ENCODE measurements around the gene FCN1. TPM values are rescaled to one million over a fixed set of nuclear protein-coding genes. Genes with fewer than 3 reads are reported as not detected.
A peak's percentile ranks its signal among the peaks of the same experiment; 100 is the strongest.

Gene FCN1
- total and polyA plus RNA-seq, 2 of the 8 experiments (the other 6 are each of a cell fraction or from before 2014, with no cell fraction given) = not detected

DNA sequence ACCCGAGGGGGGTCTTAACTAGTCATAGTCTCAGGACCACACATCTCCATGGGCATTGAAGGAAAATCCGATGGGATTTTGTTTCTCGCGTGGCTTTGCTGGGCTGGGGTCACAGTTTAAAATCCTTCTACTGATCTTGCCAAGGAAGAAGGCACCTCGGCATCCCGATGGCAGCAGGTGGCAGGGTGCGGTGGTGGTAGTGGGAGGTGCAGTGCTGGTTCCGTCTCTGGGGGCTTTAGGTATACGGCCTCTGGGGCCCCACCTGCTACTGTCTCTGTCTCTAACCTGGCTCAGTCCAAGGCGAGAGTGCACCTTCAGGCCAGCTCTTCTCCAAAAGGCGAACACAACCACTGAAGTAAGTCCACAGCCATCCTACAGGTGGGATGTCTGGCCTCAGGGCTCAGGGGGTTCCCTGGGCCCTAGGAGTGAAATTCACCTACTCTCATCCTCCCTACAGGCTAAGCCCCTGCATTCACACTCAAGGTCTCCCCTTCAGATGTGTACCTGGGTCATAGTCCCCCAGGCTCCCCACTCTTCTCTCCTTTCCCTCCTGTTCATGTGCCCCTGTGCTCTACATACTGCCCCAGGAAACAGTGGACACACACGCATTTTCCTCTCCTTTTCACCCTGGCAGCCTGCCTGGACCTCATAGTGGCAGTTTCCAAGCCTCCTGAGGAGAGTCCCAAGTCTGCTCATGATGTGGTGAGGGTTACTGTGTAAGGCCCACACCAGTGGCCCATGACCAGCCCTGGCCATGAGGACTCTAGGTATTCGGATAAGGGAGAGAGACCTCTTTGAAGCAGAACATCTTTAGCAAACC is 37.8 kb downstream of the FCN1 start:
- Histone ChIP-seq H2BK12ac (ENCODE audit: low read depth, low read length) (no peak overlapping the region), H2AK5ac (ENCODE audit: low read depth, low read length) (no peak overlapping the region), H3K79me2 (ENCODE audit: control insufficient read depth in 1 of 2, insufficient read depth in 2 of 2, low read length in 2 of 2) (no peaks in the 10 kb centered on the region), H3K9ac (replicated peaks in 1 of 4; ENCODE audit: extremely low read depth in 1 of 4, low read depth in 3 of 4, low read length in 3 of 4) (no peak overlapping the region), H2BK20ac (ENCODE audit: low read length) (no peak overlapping the region), H3K4me2 (ENCODE audit: insufficient read depth in 1 of 2, low read depth in 2 of 2, low read length in 2 of 2) (no peak overlapping the region), H2BK5ac (ENCODE audit: low read depth, low read length) (no peak overlapping the region), H3K9me3 (ENCODE audit: insufficient read depth in 2 of 2, low read depth in 1 of 2, low read length in 1 of 2) (no peaks in the 10 kb centered on the region), H3K18ac (ENCODE audit: extremely low read depth, low read length) (no peak overlapping the region), H4K91ac (replicated peaks; ENCODE audit: insufficient read length, low read length) (no peak overlapping the region), H2BK120ac (replicated peaks; ENCODE audit: low read depth, low read length) (no peak overlapping the region), H3K56ac (replicated peaks; ENCODE audit: insufficient read length, low read depth, low read length) (no peak overlapping the region), H3K36me3 (ENCODE audit: control insufficient read depth in 2 of 4, insufficient read depth in 4 of 4, low read length in 3 of 4) (no peaks in the 10 kb centered on the region), H3K4ac (replicated peaks; ENCODE audit: insufficient read length, low read depth, low read length) (no peak overlapping the region), H3K27ac (ENCODE audit: low read depth, low read length) (no peak overlapping the region), H4K5ac (ENCODE audit: insufficient read length, low read depth, low read length) (no peak overlapping the region), H3K27me3 (replicated peaks in 1 of 4; ENCODE audit: control insufficient read depth in 3 of 4, extremely low read depth in 1 of 4, insufficient read depth in 3 of 4, low read length in 3 of 4) (no peaks in the 10 kb centered on the region), H2BK15ac (ENCODE audit: low read length) (no peak overlapping the region), H4K20me1 (replicated peaks in 1 of 2; ENCODE audit: control insufficient read depth in 1 of 2, insufficient read depth in 2 of 2, low read length in 2 of 2) (no peaks in the 10 kb centered on the region), H3K4me3 (ENCODE audit: extremely low read depth in 1 of 4, insufficient read depth in 2 of 4, low read depth in 3 of 4, low read length in 4 of 4) (no peak overlapping the region), H3K79me1 (ENCODE audit: low read depth, low read length) (no peaks in the 10 kb centered on the region), H4K8ac (ENCODE audit: extremely low read depth, insufficient read depth, low read length) (no peak overlapping the region), H3K23me2 (ENCODE audit: low read depth, low read length) (no peaks in the 10 kb centered on the region; the same call in 1 of the 2 replicates), H3K14ac (ENCODE audit: insufficient read length) (no peak overlapping the region), H3K23ac (ENCODE audit: insufficient read length) (no peak overlapping the region), H3K4me1 (replicated peaks in 1 of 4; ENCODE audit: control insufficient read depth in 3 of 4, insufficient read depth in 4 of 4, low read length in 3 of 4) (no peaks in the 10 kb centered on the region), H2AFZ (ENCODE audit: low read length) (no peak overlapping the region)
- ChIA-PET POLR2A (ENCODE audit: partially characterized antibody) (no interaction called here), CTCF (ENCODE audit: partially characterized antibody) (no interaction called here)
- WGBS, 2 experiments (ENCODE audit: extremely low coverage in 1 of 2, insufficient coverage in 1 of 2, insufficient read length in 1 of 2, insufficient replicate concordance in 2 of 2, low coverage in 1 of 2, low lambda C conversion rate in 2 of 2, missing lambda C conversion rate in 1 of 2) = 90% methylated on average over 13 of the region's 13 CpGs; no CpG with 5 or more reads in 1 of the 2 experiments
- no peak for FAIRE-seq
- peak in 1 of 2 experiments; percentile 17 for DNase-seq (ENCODE audit: low read depth in 1 of 2, low spot score in 2 of 2)
- no peak for TF ChIP-seq NRF1 (IDR thresholded peaks at IDR 0.05; ENCODE audit: low read depth, low read length)
- TF ChIP-seq JUN (IDR thresholded peaks at IDR 0.05; ENCODE audit: low read depth, low read length) = no peak

All from H1 (cell line).